Thoracic aorta (tissue), 2 donors: ENCODE data around the gene SPATA31D3. TPM values are rescaled to one million over a fixed set of nuclear protein-coding genes. Genes with fewer than 3 reads are reported as not detected.
"Not testable (repeated sequence)": the region's sequence is repeated elsewhere in the genome, so short reads cannot be mapped to it uniquely, and the experiment has no call there.

ENCODE experiments used
- ATAC-seq: fragments of 150-250 bp; one replicate; pipeline ENCODE4 v1.8.0; 2017; ENCODE audit warnings: low read depth; ENCODE audit not compliant: insufficient number of reproducible peaks, low FRiP score
- DNase-seq: peaks from one replicate; pipeline ENCODE4 v3.0.0-alpha.2; 2020; ENCODE audit warnings: low spot score
- H3K27ac ChIP-seq, 2 donors: fragments of 200-600 bp; sonication (generic); 1 replicate in 1 of 2; 2 replicates in 1 of 2; pipeline ENCODE4 v1.5.1; 2016; ENCODE audit warnings: mild to moderate bottlenecking in 2 of 2, moderate library complexity in 2 of 2
- H3K27me3 ChIP-seq: fragments of 200-600 bp; sonication (generic); replicated peaks from 2 replicates; pipeline ENCODE4 v1.6.0; 2016; ENCODE audit warnings: mild to moderate bottlenecking; ENCODE audit not compliant: insufficient read depth
- H3K36me3 ChIP-seq: fragments of 200-600 bp; sonication (generic); one replicate; pipeline ENCODE4 v1.5.1; 2016
- H3K4me1 ChIP-seq, 2 donors: fragments of 200-600 bp; sonication (generic); 1 replicate in 1 of 2; 2 replicates in 1 of 2; pipeline versions ENCODE4 v1.5.1 to v1.6.0; 2016; ENCODE audit warnings: low read depth in 2 of 2, mild to moderate bottlenecking in 1 of 2; ENCODE audit not compliant: control insufficient read depth in 1 of 2
- H3K4me3 ChIP-seq: fragments of 200-600 bp; sonication (generic); 2 replicates; pipeline ENCODE4 v1.5.1; 2016; ENCODE audit warnings: mild to moderate bottlenecking
- H3K9me3 ChIP-seq: fragments of 200-600 bp; sonication (generic); 2 replicates; pipeline ENCODE4 v1.5.1; 2016
- CTCF ChIP-seq: fragments of 200-600 bp; sonication (generic); IDR thresholded peaks from one replicate; pipeline ENCODE4 v1.5.1; 2019; ENCODE audit warnings: antibody characterized with exemption
- total RNA-seq, 2 donors: library from RNA; depleted of rRNA; stranded (reverse); fragments of >200 nt; gene quantifications; one replicate each; pipeline versions ENCODE4 v1.1.0 to v1.2.3, GENCODE V29; 2016

The SPATA31D3 gene
- total RNA-seq, 2 donors from 2014 or later = not detected

GRCh38 chr9:81981883-81982282 is 38.6 kb downstream of the SPATA31D3 start:
- no peaks in the 10 kb centered on the region for H3K9me3 ChIP-seq
- no peak for ATAC-seq

GRCh38 chr9:81984928-81985327 is 41.6 kb downstream of the SPATA31D3 start:
- Histone ChIP-seq H3K27ac (no peak overlapping the region), H3K36me3 (no peaks in the 10 kb centered on the region), H3K9me3 (no peaks in the 10 kb centered on the region), H3K27me3 (no peaks in the 10 kb centered on the region), H3K4me1 (no peaks in the 10 kb centered on the region), H3K4me3 (no peak overlapping the region)
- TF ChIP-seq CTCF = no peak
- no peak for DNase-seq
- no peak for ATAC-seq

More at GRCh38 chr9:81981883-81982282, 38.6 kb downstream of the SPATA31D3 start:
- no peak for TF ChIP-seq CTCF
- no peaks in the 10 kb centered on the region for H3K27me3 ChIP-seq
- no peak overlapping the region for H3K4me3 ChIP-seq
- H3K36me3 ChIP-seq = no peaks in the 10 kb centered on the region
- DNase-seq = no peak
- no peaks in the 10 kb centered on the region for H3K4me1 ChIP-seq
- H3K27ac ChIP-seq = no peak overlapping the region

GRCh38 chr9:81986051-81986450 is 42.8 kb downstream of the SPATA31D3 start:
- H3K27ac ChIP-seq = no peak overlapping the region
- H3K4me3 ChIP-seq = no peak overlapping the region
- TF ChIP-seq CTCF = no peak
- H3K9me3 ChIP-seq = no peaks in the 10 kb centered on the region
- DNase-seq (no peak), ATAC-seq (no peak)
- no peaks in the 10 kb centered on the region for H3K27me3 ChIP-seq
- H3K36me3 ChIP-seq = no peaks in the 10 kb centered on the region
- no peaks in the 10 kb centered on the region for H3K4me1 ChIP-seq

GRCh38 chr9:81988472-81988871 is 45.2 kb downstream of the SPATA31D3 start, which contains the start of gene SPATA31D1:
Gene SPATA31D1, plus strand, starts transcription at chr9:81988772. Its CDS starts 47 bp downstream, at chr9:81988819.
- ATAC-seq, H3K27me3 ChIP-seq, H3K9me3 ChIP-seq, DNase-seq, H3K4me3 ChIP-seq, H3K27ac ChIP-seq, H3K4me1 ChIP-seq, H3K36me3 ChIP-seq: not testable (repeated sequence)

- ATAC-seq = no peak
- Histone ChIP-seq H3K27ac (no peak overlapping the region), H3K4me3 (no peak overlapping the region), H3K9me3 (no peaks in the 10 kb centered on the region), H3K36me3 (no peaks in the 10 kb centered on the region), H3K4me1 (no peaks in the 10 kb centered on the region), H3K27me3 (no peaks in the 10 kb centered on the region)
- no peak for DNase-seq
- TF ChIP-seq CTCF = no peak
Measured at GRCh38 chr9:81989700-81990099, 46.4 kb downstream of the SPATA31D3 start.

- no peak for TF ChIP-seq CTCF
Measured at GRCh38 chr9:81993656-81994055, 50.4 kb downstream of the SPATA31D3 start.

More at GRCh38 chr9:81993656-81994055, 50.4 kb downstream of the SPATA31D3 start:
- H3K4me3 ChIP-seq = no peak overlapping the region
- no peaks in the 10 kb centered on the region for H3K9me3 ChIP-seq
- no peaks in the 10 kb centered on the region for H3K27me3 ChIP-seq
- no peaks in the 10 kb centered on the region for H3K4me1 ChIP-seq
- no peak overlapping the region for H3K27ac ChIP-seq
- no peaks in the 10 kb centered on the region for H3K36me3 ChIP-seq
- no peak for DNase-seq
- ATAC-seq = no peak
